ENCODE results near the gene KCNAB1.
A peak's percentile ranks its signal among the peaks of the same experiment; 100 is the strongest.

The KCNAB1 gene

DNA sequence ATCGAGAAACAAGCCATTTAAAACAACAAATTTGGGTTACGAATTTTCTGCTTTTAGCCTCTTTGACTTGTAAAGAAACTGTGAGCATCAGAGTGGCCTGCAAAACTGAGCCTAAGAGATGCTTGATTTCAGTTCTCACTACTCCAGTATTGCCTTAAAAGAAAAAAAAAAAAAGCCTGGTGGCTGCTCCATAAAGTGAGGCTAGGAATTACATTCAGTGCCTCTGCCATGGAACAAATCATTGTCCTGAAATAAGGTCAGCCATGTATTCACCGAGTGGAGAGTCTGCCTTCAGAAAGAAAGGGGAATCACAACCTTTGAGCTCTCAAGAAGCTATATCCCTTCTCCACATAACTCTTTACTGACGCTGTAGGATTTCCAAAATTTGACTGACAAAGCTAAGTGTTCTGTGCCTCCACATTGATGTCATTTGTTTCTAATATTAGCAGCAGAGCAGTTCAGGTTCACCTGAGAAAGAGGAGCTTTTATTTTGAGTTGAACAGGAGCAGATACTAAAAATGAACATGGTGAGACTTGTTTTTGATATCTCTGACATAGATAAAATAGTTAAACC is 297.3 kb downstream of the KCNAB1 start:
- DNase-seq, result no peak

DNA sequence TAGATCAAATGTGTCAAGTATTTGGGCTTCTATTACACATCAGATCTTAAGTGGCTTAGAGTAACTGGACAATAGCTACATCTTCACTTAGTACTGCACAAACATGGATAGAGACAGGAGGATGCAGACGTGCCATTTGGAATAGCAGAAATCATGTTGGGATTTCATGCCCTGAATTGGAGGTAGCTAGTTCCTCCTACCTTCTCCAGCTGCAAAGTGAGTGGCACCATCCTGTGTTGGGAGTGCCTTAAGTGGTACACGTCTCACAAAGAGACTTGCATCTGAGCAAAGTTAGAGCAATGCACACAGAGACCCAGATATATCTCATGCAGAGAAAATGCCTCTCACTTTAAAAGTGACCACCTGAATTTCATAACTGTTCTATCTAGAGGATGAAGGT is 298.1 kb downstream of the KCNAB1 start:
- no peak for DNase-seq

DNA sequence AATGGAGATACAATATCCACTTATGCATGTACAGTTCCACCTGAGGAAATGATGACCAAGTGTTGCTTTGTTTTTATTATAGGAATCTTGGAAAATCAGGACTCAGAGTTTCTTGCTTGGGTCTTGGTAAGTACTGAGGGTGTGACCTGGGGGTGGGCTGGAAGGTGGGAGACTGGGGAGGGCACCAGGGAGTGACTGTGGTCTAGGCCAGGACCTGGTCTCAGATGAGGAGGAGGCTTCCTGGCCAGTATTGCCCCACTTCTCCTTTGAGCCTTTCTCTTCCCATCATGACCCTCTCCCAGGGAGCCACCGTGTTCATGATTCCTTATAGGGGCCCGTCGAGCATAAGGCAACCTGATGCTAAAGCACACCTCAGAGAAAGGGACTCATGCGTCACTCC is 301.2 kb downstream of the KCNAB1 start:
- no peak for DNase-seq

- DNase-seq, result peak; percentile 45 to 68
These were observed 304.4 kb downstream of the KCNAB1 start for GRCh38 chr3:156424758-156425157.

DNA sequence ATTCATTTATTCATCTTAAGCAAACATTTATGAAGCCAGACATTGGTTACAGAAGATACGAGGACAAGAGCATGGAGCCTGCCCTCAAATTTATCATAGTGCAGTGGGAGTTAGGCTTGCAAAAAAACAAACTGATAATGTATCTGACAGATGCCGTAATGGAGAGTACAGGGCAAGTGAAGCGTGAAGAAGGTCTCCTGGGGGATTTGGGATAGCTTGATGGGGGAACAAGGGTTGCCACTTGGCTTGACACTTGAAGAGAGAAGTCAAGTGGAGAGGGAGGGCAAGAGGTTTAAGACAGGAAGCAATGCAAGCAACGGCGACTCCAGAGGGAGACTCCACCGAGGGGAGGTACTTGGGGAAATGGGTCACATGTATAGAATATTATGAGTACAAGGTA is 305.3 kb downstream of the KCNAB1 start:
- peak in 1 of 2 experiments; percentile 20 for DNase-seq

DNA sequence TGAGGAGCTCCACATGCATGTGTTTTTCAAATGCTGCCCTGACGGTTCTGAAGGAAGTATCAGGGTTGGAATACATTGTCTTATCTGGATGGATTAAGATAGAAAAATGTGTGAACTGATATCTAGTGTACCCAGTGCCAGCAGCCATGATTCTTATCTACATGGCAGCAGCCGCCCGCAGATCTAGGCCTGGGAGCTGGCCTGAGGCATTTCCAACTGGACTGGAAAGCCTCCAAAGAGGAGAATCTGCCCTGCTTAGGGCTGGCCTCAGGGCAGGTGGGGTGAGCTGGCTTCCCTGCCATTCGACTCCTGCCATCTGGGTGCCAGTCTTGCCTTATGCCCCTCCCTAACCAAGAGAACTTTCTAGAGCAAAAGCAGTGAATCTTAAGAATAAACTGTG is 308.7 kb downstream of the KCNAB1 start:
- DNase-seq, result no peak

GRCh38 chr3:156431334-156432124 is 311.2 kb downstream of the KCNAB1 start:
- DNase-seq, result no peak

GRCh38 chr3:156432563-156432962 is 312.2 kb downstream of the KCNAB1 start:
- DNase-seq, result no peak

DNA sequence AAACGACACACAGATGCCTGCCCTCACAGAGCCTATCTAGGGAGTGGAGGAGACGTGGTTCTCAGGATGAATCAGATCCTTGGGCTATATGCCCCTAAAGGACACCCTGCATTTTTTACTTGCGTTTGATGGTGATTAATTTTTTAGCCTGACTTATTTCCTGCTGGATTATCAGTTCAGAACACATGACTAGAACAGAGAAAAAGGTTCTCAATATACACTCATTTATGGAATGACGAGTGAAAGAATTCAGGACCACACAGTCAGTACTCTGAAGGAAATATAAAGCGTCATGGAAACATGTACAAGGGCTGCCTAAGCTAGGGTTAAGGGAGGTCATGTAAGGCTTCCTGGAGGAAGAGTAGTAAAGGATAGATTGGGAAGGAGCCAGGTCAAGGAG is 312.8 kb downstream of the KCNAB1 start:
- no peak for DNase-seq

DNA sequence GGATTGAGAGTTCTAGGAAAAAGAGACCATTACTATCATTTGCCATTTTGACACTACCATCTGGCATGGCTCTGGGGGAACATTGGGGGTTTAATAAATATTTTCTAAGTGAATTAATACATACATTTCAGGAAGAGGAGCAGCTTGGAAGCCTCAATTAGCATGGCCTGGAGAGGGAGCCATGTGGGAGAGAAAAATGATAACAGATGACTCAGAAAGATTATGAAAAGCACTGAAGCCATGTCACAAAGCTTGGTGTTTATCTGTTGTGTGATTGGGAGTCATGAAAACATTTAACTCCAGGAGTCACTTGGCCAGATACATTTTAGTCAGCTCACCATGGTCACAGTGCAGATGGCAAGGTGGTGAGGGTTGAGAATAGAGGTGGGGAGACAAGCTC is 313.5 kb downstream of the KCNAB1 start:
- DNase-seq, result no peak

DNA sequence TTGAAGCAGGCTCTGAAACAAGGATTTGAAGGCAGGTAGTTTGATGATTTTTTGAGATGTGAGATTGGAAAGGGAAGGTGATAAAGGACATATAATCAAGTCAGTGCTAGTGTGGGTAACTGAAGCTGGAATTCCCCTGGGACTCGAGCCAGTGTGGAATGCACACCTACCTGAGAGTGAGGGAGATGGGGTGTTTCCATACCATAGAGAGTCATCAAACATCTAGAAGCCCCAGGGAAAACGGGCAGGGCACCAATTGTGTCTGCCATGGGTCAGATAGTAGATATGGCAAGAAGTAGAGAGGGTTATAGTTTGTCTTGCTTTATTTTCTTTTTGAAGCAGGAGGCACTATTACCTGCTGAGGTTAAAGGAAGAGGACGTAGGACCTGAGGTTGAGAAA is 314.5 kb downstream of the KCNAB1 start:
- DNase-seq, result no peak

- no peak for DNase-seq
These were observed 322.7 kb downstream of the KCNAB1 start for GRCh38 chr3:156443079-156443478.

DNA sequence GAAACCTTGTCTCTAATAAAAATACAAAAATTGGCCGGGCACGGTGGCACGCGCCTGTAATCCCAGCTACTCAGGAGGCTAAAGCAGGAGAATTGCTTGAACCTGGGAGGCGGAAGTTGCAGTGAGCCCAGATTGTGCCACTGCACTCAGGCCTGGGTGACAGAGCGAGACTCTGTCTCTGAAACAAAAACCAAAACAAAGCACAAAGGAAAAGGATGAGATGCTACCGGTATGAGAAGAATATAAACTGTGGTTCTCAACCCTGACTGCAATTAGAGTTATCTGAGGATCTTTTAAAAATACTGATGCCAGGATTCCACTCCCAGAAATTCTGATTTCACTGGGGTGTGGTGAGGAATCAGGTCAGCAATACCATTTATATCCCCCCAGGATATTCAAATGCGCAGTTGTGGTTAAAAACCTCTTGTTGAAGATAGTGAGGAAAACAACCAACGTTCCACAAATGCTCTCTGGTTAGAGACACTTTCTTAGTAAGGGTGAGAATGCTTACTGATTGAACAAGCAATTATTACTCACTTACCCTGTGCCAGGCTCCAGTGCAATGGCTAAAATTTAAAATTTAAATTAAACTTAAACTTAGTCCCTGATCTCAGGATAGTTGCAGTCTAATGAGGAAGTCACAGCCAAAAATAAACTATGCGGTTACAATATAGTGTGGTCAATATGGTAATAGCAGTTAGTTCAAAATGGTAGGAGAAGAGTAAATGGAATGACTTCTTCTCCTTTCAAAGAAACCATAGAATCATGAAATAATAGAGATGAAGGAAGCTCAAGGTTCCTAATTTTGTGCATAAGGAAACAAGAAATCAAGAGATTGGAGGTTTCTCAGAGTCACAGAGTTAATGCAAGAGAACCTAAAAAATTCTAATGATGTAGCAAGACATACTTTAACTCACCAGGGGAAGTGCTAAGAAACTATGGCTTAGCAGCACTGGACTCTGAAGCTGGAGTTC is 325.0 kb downstream of the KCNAB1 start:
- DNase-seq, result peak; percentile 51 to 64

GRCh38 chr3:156448300-156448699 is 327.9 kb downstream of the KCNAB1 start:
- DNase-seq, result peak; percentile 37 to 45

DNA sequence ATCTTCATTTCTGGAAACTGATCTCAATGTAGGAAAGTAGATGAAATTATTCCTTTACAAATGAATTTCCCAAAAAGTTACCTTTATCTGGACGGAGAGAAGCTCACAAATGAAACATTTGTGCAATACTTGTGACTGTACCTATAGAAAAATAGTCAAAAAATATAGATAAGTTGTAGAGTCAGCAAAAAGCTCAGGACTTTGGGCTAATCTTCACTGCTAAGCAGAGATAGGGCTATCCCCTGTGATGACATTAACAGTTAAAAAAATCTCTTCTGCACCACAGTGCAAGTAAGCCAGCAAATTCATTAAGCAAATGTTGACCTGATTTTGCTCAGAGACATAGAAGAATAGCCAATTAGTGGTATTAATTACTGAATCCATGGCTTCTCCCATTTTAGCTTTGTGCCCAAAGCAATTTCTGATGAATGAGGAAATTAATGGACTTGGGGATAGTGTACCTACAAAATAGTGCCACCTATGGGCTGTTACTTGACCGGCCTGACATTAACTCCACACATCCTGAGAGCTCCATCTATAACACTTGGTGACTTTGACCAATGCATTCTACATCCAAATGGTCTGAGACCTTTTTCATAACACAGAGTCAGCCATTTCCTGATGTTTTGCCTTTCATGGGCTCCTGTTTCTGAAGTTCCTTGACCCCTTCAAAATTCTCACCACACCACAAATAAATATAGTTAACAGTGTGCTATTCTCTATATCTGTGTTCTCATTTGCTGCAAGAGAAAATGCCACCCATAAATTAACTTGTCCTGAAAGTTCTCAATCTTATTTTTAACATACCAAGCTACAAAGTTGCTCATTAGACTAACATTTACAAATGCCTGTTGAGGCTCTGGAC is 329.6 kb downstream of the KCNAB1 start:
- peak; percentile 43 to 64 for DNase-seq

DNA sequence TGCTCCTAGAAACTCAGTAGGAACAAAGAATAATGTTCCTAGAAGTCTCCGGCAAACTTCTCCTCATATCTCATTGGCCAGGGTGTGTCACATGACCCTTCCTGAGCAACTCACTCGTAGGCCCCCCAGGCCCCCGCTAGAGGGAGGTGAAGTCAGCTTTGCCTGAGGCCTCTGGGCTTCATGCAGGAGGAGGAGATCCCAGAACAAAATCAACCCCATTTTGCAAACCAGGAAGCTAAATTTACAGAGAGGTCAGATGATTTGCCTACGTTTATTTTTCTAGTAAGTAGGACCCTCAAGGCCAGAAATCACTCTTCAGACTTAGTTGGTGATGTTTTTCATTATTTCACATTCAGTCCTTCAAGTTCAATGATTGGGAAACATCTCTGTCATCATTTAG is 335.5 kb downstream of the KCNAB1 start:
- DNase-seq, result no peak

DNA sequence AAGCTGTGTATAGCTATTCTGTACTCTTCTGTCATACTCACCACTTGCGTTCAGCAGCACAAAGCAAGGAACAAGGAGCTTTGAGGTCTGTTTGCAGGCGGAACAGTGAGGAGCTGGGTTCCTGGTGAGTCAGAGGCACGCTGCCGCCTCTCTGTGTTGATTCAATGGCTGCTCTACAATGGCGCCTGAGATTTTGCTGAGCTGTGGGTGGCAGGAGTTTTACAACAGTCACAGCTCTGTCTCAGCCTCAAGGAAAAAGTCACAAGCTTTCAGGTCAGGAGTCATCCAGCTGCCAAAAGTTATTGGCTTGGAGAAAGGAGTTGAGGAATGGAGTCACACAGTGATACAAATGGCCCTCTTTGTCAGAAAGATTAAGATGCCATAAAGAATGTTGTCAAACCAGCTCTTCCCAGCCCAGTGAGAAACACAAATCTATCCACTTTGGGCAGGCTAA is 336.4 kb downstream of the KCNAB1 start:
- DNase-seq, result no peak

GRCh38 chr3:156459434-156459833 is 339.1 kb downstream of the KCNAB1 start:
- DNase-seq, result no peak

DNA sequence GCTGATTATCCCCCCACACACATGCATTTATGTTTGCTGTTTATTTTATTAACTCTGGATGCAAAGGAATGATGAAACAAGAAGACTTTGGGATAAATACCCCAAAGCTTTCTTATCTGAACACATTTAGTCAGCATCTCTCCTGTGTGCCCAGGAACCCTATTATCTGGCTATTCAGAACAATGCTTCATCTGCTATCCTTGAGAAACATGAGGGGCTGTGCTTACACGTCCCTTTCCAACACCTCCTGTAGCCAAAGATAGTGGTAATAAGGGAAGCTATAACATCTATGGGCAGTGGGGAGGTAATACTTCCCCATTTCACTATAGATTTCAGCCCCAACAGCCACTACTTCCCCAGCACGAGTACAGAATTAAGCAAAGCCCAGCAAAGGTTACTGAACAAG is 339.8 kb downstream of the KCNAB1 start:
- DNase-seq, result peak; percentile 73 to 80

DNA sequence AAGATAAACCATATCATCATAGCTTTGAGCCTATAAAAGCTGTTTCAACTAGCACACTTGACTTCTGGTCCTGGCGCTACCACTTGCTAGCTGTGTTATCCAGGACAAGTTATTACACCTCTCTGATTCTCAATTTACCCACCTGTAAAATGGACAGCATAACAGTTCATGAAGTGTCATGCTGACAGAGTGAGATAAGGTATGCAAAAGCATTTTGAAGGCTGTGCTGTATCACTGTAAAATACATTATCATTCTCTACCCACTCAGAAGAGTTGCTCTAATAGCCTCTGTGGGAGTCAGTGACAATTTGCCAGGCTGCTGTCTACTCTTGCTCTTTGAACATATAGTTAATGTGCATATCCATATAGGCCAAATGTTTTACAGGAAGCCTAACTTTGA is 341.5 kb downstream of the KCNAB1 start:
- no peak for DNase-seq

DNA sequence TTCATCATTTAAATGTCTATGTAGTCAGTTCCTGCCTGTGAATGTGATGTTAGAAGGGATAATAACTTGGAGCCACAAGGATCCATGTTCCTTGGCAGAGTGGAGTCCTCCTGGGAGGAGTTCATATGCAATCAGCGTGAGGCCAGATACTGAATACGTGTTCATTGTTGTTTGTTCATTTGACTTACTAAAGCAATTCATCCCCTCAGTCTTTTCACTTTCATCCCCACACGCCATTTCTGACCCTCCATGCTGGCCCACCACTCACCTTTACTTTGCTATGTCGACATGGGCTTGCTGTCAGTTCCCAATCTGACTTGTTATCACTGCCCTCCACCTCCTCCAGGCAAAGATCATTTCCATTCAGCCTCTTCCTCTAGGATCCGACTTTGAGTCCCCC is 342.7 kb downstream of the KCNAB1 start:
- DNase-seq, result no peak

GRCh38 chr3:156465194-156465593 is 344.8 kb downstream of the KCNAB1 start:
- DNase-seq, result no peak

All from Kasumi-1 (cell line).